ENCODE measurements around the gene GTF2F2.

GTF2F2 gene

DNA sequence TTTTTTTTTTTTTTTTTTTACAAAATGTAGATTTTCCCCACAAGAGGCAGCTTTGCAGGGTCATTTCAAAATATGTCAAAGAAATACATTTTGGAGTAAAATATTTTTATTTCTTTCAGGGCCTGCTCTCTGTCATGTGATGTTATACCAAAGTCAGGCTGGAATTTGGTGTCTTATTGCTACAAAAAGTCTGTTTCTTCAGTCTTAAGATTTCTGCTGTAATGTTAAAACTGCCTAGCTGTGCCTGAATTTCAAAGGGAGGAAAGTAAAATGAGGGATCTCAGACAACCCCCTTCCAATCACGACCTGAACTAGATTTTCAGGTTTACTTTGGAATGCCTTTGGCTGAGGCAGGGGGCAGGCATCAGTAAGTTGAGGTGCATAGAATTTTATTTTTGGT, 12.8 kb upstream of the GTF2F2 start:
- no peak for DNase-seq (ENCODE audit: extremely low read depth, low read depth)
- TF ChIP-seq, protein P1, sequence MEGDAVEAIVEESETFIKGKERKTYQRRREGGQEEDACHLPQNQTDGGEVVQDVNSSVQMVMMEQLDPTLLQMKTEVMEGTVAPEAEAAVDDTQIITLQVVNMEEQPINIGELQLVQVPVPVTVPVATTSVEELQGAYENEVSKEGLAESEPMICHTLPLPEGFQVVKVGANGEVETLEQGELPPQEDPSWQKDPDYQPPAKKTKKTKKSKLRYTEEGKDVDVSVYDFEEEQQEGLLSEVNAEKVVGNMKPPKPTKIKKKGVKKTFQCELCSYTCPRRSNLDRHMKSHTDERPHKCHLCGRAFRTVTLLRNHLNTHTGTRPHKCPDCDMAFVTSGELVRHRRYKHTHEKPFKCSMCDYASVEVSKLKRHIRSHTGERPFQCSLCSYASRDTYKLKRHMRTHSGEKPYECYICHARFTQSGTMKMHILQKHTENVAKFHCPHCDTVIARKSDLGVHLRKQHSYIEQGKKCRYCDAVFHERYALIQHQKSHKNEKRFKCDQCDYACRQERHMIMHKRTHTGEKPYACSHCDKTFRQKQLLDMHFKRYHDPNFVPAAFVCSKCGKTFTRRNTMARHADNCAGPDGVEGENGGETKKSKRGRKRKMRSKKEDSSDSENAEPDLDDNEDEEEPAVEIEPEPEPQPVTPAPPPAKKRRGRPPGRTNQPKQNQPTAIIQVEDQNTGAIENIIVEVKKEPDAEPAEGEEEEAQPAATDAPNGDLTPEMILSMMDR (IDR thresholded peaks at IDR 0.05; ENCODE audit: low read depth, low read length) = no peak

DNA sequence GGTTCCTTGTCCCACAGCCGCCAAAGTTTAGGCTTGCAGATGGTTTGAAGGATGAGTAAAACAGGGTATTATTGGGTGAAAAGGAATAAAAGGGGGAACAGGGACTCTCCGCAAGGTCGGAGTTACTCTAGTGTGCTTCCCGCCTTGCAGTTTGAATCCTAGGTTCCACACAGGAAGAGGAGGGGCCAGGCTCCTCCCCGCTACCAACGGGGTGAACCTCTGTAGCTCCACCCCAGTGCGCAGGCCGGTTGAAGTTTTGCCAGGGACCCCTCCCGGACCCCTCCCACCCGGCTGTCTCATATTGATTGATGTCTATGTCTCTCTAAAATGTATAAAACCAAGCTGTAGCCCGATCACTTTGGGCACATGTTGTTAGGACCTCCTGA, 11.6 kb upstream of the GTF2F2 start:
- TF ChIP-seq, protein P1 (IDR thresholded peaks at IDR 0.05; ENCODE audit: low read depth, low read length) = no peak
- no peak for DNase-seq (ENCODE audit: extremely low read depth, low read depth)

DNA sequence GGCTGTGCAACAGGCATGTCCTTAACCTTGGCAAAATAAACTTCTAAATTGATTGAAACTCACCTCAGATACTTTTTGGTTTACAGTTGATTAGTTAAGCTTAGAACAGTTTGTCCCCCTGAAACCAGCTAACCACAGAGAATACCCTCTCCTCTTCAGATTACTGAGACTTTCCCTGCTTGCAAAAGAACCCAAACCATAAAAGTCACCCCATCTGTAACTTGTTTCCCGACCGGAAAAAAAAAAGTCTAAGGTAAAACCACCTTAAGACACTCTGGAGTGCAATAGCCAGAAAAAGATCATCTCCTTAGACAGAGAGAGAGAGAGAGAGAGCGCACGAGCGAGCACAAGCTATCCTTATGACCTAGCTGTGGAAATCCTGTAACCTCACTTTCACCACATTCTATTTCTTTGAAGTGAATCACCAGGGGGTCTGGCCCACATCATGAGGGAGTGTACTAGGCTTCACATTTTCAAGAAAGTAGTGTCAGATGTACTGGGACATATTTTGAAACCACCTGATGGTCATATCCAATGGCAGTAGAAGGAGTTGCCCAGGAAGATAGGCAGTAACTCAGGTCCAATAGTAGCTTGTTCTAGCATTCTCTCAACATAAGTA, 11.1 kb upstream of the GTF2F2 start:
- TF ChIP-seq, protein P1 (IDR thresholded peaks at IDR 0.05; ENCODE audit: low read depth, low read length) = no peak
- no peak for DNase-seq (ENCODE audit: extremely low read depth, low read depth)

DNA sequence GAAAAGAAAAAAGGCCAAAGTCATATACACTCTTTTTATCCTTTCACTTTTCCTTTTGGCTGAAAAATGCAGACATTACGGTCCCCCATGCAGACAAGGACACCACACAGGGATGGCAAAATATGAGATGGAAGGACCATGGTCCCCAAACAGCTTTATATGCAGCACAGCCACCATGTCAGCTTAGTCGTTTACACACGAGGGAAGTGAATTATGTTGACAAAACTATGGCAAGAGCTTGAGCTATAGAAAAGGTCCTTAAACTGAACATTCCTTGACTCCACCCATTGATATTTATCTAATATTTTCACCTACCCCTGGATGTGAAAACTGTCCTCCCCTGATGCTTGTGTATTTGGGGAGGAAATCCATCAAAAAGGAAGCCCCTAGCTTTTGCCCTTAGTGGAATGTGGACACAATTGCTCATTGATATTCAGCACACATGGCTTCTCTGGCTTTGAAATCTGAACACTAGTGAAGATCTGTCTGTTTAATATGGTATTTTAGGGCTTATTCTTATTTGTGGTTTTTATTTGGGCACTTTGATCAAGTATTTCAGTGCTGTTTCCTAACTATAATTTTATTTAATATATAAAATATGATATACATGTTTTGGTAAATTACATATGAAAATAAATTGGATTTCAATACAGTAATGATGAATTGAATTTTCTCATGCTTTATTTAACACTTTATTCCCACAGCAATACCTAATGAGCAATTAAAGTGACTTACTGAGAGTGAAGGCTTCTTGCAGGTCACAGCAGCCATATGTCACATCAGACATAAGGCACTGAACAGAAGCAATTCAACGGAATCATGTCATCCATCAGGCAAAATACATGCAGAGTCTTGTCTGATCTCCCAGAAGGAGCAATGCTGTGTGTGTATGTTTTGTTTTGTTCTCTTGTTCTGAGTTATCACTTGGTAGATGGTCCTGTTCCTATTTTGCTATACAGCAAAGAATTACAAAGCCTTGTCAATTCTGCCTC, 6.8 kb upstream of the GTF2F2 start:
- DNase-seq (ENCODE audit: extremely low read depth, low read depth) = no peak
- TF ChIP-seq, protein P1 (IDR thresholded peaks at IDR 0.05; ENCODE audit: low read depth, low read length) = no peak

DNA sequence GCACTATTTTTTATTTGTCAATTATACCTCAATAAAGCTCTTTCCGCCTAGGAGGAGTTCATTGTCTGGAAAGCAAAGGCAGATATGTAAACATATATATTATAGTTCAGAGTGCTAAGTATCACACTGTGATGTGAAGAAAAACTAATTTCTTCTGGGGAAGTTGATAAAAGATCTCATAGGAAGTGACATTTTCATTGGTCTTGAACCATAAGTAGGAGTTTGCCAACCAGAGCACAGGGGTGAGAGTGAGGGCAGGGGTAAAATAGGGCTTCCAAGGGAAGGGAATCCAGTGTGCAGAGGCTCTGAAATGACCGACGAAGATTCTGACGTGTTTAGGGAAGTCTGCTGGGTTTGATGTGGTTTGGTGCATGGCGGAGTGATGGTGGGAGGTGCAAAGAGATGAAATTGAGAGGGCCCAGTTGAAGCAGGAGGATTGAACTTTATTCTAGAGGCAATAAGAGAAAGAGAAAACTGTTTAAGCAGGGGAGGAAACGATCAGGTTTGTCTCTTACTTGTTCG, 780 bp upstream of the GTF2F2 start:
- DNase-seq (ENCODE audit: extremely low read depth, low read depth) = no peak
- TF ChIP-seq, protein P1 (IDR thresholded peaks at IDR 0.05; ENCODE audit: low read depth, low read length) = no peak

DNA sequence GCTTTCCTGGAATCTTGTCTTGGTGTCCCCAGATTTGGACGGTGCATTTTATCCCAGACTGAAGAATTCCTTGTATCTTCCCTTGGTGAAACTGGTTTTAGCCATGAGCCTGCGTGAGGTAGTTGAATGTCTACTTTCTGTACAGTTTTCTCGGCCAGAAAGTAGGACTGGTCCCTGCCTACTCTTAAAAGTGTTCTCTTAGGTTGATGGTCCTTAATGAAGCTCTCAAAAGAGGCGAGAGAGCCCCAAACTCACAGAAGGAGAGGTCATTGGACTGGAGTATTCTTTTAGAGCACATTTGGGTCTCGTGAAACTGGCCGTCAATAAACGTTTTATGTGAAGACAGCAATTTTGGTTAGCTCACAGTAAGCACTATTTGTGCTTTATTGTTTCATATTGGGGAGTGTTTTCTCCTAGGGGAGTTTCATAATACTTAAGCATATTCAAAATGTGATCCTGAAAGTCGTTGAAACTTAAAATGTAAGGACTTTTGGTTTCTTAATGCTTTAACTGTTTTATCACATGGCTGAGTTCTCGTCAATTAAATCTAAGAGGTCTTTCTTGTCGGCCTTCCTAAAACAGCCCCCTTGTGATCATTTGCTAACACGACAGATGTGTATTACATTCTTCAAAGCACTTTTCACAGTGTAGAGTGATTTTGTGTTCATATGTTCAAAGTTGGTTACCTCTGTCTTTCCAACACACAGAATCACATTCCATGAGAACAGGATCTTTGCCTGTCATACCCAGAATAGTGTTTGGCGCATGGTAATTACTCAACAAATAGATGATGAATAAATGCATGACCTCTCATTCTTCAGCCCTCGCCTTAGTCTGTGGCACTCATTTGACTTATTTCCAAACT, 889 bp downstream of the GTF2F2 start:
- TF ChIP-seq, protein P1 (IDR thresholded peaks at IDR 0.05; ENCODE audit: low read depth, low read length) = peak; percentile 13
- DNase-seq (ENCODE audit: extremely low read depth, low read depth) = no peak
